ENCODE results near the gene DENND4A. TPM values are rescaled to one million over a fixed set of nuclear protein-coding genes. Genes with fewer than 3 reads are reported as not detected.

The DENND4A gene
- total and polyA plus RNA-seq, 2 donors (not counting 1 experiment from before 2014, with no cell fraction given), result 24.4 to 103 TPM

- Histone ChIP-seq H3K36me3 (replicated peaks in 1 of 2; ENCODE audit: control extremely low read depth in 1 of 2, control insufficient read depth in 1 of 2, extremely low read depth in 1 of 2, insufficient read depth in 2 of 2, low read length in 1 of 2) (peaks cover 1 to 68% of the 10 kb centered on the region in 2 experiments), H3K27ac (ENCODE audit: low read length in 2 of 2) (no peak overlapping the region), H3K4me2 (replicated peaks; ENCODE audit: low read depth, low read length, poor library complexity, severe bottlenecking) (no peak overlapping the region), H2AFZ (ENCODE audit: insufficient read depth, low read depth, low read length, poor library complexity, severe bottlenecking) (no peak overlapping the region), H3K79me2 (ENCODE audit: control insufficient read depth, insufficient read depth, low read length) (peaks cover 6% of the 10 kb centered on the region), H3K27me3 (replicated peaks in 1 of 4; ENCODE audit: control extremely low read depth in 1 of 4, control insufficient read depth in 3 of 4, insufficient read depth in 4 of 4, low read length in 3 of 4) (no peaks in the 10 kb centered on the region), H3K4me1 (ENCODE audit: control insufficient read depth in 2 of 2, insufficient read depth in 2 of 2, low read length in 2 of 2) (no peaks in the 10 kb centered on the region), H3K9ac (ENCODE audit: low read length) (no peak overlapping the region), H4K20me1 (ENCODE audit: control insufficient read depth, insufficient read depth, low read length, poor library complexity, severe bottlenecking) (peaks cover 6% of the 10 kb centered on the region), H3K9me3 (ENCODE audit: control extremely low read depth in 1 of 3, control insufficient read depth in 2 of 3, insufficient read depth in 1 of 3, low read length in 2 of 3) (no peaks in the 10 kb centered on the region), H3K4me3 (ENCODE audit: control extremely low read depth in 1 of 5, extremely low read depth in 1 of 5, insufficient read depth in 1 of 5, low read depth in 2 of 5, low read length in 4 of 5) (no peak overlapping the region)
- DNase-seq (no peak), ATAC-seq (ENCODE audit: low read depth) (no peak)
- 100% methylated on average over 3 of the region's 5 CpGs for WGBS (ENCODE audit: insufficient coverage)
- Mint-ChIP-seq H3K4me3 (no peak overlapping the region), H3K27me3 (no peaks in the 10 kb centered on the region), H3K4me1 (no peaks in the 10 kb centered on the region), H3K9me3 (ENCODE audit: insufficient read depth) (no peaks in the 10 kb centered on the region), H3K27ac (no peak overlapping the region)
- POLR2A ChIA-PET, result no interaction called here
- intact Hi-C loops (cut with micrococcal nuclease), result no loop called here
- TF ChIP-seq CTCF (IDR thresholded peaks at IDR 0.05) (no peak), EZH2 (IDR thresholded peaks at IDR 0.05; ENCODE audit: borderline replicate concordance, insufficient read depth, low read depth, low read length, poor library complexity, severe bottlenecking) (no peak)
- CTCF ChIA-PET, result no interaction called here
These were observed 69.9 kb downstream of the DENND4A start for GRCh38 chr15:65722191-65722590.

- Histone ChIP-seq H3K4me2 (replicated peaks; ENCODE audit: low read depth, low read length, poor library complexity, severe bottlenecking) (no peak overlapping the region), H3K27me3 (replicated peaks in 1 of 4; ENCODE audit: control extremely low read depth in 1 of 4, control insufficient read depth in 3 of 4, insufficient read depth in 4 of 4, low read length in 3 of 4) (no peaks in the 10 kb centered on the region), H3K79me2 (ENCODE audit: control insufficient read depth, insufficient read depth, low read length) (peaks cover 3% of the 10 kb centered on the region), H2AFZ (ENCODE audit: insufficient read depth, low read depth, low read length, poor library complexity, severe bottlenecking) (no peak overlapping the region), H3K9me3 (ENCODE audit: control extremely low read depth in 1 of 3, control insufficient read depth in 2 of 3, insufficient read depth in 1 of 3, low read length in 2 of 3) (no peaks in the 10 kb centered on the region), H3K36me3 (replicated peaks in 1 of 2; ENCODE audit: control extremely low read depth in 1 of 2, control insufficient read depth in 1 of 2, extremely low read depth in 1 of 2, insufficient read depth in 2 of 2, low read length in 1 of 2) (peaks cover 24 to 57% of the 10 kb centered on the region in 2 experiments), H3K9ac (ENCODE audit: low read length) (no peak overlapping the region), H3K4me1 (ENCODE audit: control insufficient read depth in 2 of 2, insufficient read depth in 2 of 2, low read length in 2 of 2) (no peaks in the 10 kb centered on the region), H3K4me3 (ENCODE audit: control extremely low read depth in 1 of 5, extremely low read depth in 1 of 5, insufficient read depth in 1 of 5, low read depth in 2 of 5, low read length in 4 of 5) (no peak overlapping the region), H4K20me1 (ENCODE audit: control insufficient read depth, insufficient read depth, low read length, poor library complexity, severe bottlenecking) (no peaks in the 10 kb centered on the region), H3K27ac (ENCODE audit: low read length in 2 of 2) (peak overlapping the region in 1 of 2 donors; percentile 12)
- intact Hi-C loops (cut with micrococcal nuclease), result no loop called here
- Mint-ChIP-seq H3K4me3 (no peak overlapping the region), H3K27ac (no peak overlapping the region), H3K4me1 (peaks cover 2% of the 10 kb centered on the region), H3K27me3 (no peaks in the 10 kb centered on the region), H3K9me3 (ENCODE audit: insufficient read depth) (no peaks in the 10 kb centered on the region)
- ChIA-PET CTCF (no interaction called here), POLR2A (no interaction called here)
- no CpG with 5 or more reads among the region's 2 CpGs for WGBS (ENCODE audit: insufficient coverage)
- DNase-seq, result no peak
- TF ChIP-seq EZH2 (IDR thresholded peaks at IDR 0.05; ENCODE audit: borderline replicate concordance, insufficient read depth, low read depth, low read length, poor library complexity, severe bottlenecking) (no peak), CTCF (IDR thresholded peaks at IDR 0.05) (no peak)
- no peak for ATAC-seq (ENCODE audit: low read depth)
These were observed 79.7 kb downstream of the DENND4A start for GRCh38 chr15:65712415-65712814.
